ENCODE data around the gene ARHGAP31.

GRCh38 chr3:119360736-119361462 is 66.7 kb downstream of the ARHGAP31 start:
- TF ChIP-seq CTCF (IDR thresholded peaks at IDR 0.05 in 8 of 11, conservative IDR thresholded peaks at IDR 0.05 in 3 of 11): no peak
- TF ChIP-seq POLR2AphosphoS5 (IDR thresholded peaks at IDR 0.05): no peak
- TF ChIP-seq POLR2A (IDR thresholded peaks at IDR 0.05): no peak
